Aorta (tissue), 5 donors: ENCODE measurements around the gene EIF3L. TPM values are rescaled to one million over a fixed set of nuclear protein-coding genes. Genes with fewer than 3 reads are reported as not detected.

Experiments
- ATAC-seq: fragments of 200-7000 bp; cut with Tn5 transposase; one replicate; pipeline ENCODE4 v1.9.1; 2022; ENCODE audit warnings: moderate library complexity; ENCODE audit not compliant: low FRiP score
- DNase-seq, 2 donors: peaks; one replicate each; pipeline ENCODE4 v3.0.0-alpha.2; 2020
- H3K27ac ChIP-seq, 2 donors: one replicate each; pipeline ENCODE4 v1.5.1; 2013; ENCODE audit warnings: low read length in 2 of 2, mild to moderate bottlenecking in 2 of 2, moderate library complexity in 2 of 2, control low read depth in 1 of 2, inconsistent platforms in 1 of 2, low read depth in 1 of 2
- H3K27me3 ChIP-seq, 2 donors: one replicate each; pipeline ENCODE4 v1.6.1; 2013; ENCODE audit warnings: control low read depth in 1 of 2, low read length in 1 of 2, mild to moderate bottlenecking in 1 of 2, moderate library complexity in 1 of 2; ENCODE audit not compliant: insufficient read depth in 2 of 2, control insufficient read depth in 1 of 2
- H3K36me3 ChIP-seq, 2 donors: one replicate each; pipeline ENCODE4 v1.6.1; 2013; ENCODE audit warnings: control low read depth in 1 of 2, low read length in 1 of 2, mild to moderate bottlenecking in 1 of 2; ENCODE audit not compliant: insufficient read depth in 2 of 2, control insufficient read depth in 1 of 2
- H3K4me1 ChIP-seq, 2 donors: one replicate each; pipeline ENCODE4 v1.6.1; 2013; ENCODE audit warnings: low read length in 2 of 2, control low read depth in 1 of 2, mild to moderate bottlenecking in 1 of 2, moderate library complexity in 1 of 2; ENCODE audit not compliant: insufficient read depth in 2 of 2, control insufficient read depth in 1 of 2
- H3K4me3 ChIP-seq, 2 donors: one replicate each; pipeline ENCODE4 v1.5.1; 2013; ENCODE audit warnings: low read length in 2 of 2, control low read depth in 1 of 2, mild to moderate bottlenecking in 1 of 2
- H3K9me3 ChIP-seq: one replicate; pipeline ENCODE4 v1.6.1; 2013; ENCODE audit warnings: mild to moderate bottlenecking, low read length; ENCODE audit not compliant: control insufficient read depth
- WGBS, 2 donors: extraction: QIAGEN DNeasy Blood & Tissue Kit; methylation state at CpG; one replicate each; pipeline ENCODE4 v1.1.7; 2013; 5-methylcytosine and 5-hydroxymethylcytosine counted together
- intact Hi-C, 2 donors: fragments of 100-400 bp; cut with DNase I; formaldehyde crosslinking; loops; one replicate each; pipeline versions ENCODE4 v1.14.2 to v1.15.0; 2022
- polyA plus RNA-seq, 2 donors: library from polyadenylated mRNA; stranded (reverse); fragments of 200-250 nt; gene quantifications; one replicate each; pipeline ENCODE4 v1.2.3, GENCODE V29; 2013
- total RNA-seq, 2 donors: library from RNA; stranded (reverse); fragmentation: NEBNext Ultra II Directional; extraction: Animal tissue kit (Norgen Biotek cat#: 25700); gene quantifications; one replicate each; pipeline ENCODE4 v1.2.1, GENCODE V29; 2021
- donor health status: healthy with polysubstance abuse.
- donor health status: Bipolar disorder and iron deficiency.
- donor health status: DM: no; HTN: no; CAD: no.
- donor health status: DM: no; HTN: no; CAD: no.
- donor health status: DM: yes; HTN: yes; CAD: no.

Gene EIF3L
- total and polyA plus RNA-seq, 4 donors, result 276 to 366 (median 331) TPM

DNA sequence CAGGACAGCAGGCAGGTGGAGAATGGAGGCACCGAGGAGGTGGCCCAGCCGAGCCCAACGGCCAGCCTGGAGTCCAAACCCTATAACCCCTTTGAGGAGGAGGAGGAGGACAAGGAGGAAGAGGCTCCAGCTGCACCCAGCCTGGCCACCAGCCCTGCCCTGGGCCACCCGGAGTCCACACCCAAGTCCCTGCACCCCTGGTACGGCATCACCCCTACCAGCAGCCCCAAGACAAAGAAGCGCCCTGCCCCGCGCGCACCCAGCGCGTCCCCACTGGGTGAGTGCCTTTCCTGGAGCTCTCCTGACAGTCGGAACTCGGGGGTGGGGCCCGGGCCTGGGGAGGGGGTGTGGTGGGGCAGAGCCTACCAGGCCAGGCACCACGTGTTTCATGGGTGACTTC is 76.5 kb downstream of the EIF3L start:
- intact Hi-C loops, result no loop called here
- 86 to 93% methylated on average over 15 of the region's 15 CpGs for WGBS, 2 donors
- H3K9me3 ChIP-seq, result no peaks in the 10 kb centered on the region
- H3K27me3 ChIP-seq, result no peaks in the 10 kb centered on the region
- no peak overlapping the region for H3K27ac ChIP-seq
- H3K4me1 ChIP-seq, result no peaks in the 10 kb centered on the region
- ATAC-seq (peak; percentile 8), DNase-seq (no peak)
- H3K4me3 ChIP-seq, result no peak overlapping the region
- peaks cover 0 to 12% of the 10 kb centered on the region in 2 donors for H3K36me3 ChIP-seq

DNA sequence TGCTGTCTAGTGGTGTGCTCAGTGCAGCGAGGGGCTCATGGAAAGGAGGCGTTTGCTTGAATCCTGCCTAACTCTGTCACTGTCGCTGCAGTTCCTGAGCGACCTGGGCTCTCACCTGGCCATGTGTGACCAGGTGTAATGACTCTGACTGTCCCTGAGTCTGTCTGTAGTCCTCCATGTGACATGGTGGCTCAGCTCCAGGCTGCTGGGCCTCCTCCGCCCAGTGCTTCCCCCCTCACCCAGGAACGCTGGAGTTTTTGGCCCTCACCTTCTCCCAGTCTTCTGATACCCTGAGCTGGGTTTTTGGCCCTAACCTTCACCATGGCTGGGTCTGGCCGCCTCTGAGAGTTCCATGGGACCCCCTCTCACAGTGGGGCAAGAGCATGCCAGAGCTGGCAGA is 77.1 kb downstream of the EIF3L start:
- Histone ChIP-seq H3K36me3 (peaks cover 0 to 12% of the 10 kb centered on the region in 2 donors), H3K27ac (no peak overlapping the region)
- WGBS, 2 donors, result 91 to 94% methylated on average over 7 of the region's 7 CpGs

DNA sequence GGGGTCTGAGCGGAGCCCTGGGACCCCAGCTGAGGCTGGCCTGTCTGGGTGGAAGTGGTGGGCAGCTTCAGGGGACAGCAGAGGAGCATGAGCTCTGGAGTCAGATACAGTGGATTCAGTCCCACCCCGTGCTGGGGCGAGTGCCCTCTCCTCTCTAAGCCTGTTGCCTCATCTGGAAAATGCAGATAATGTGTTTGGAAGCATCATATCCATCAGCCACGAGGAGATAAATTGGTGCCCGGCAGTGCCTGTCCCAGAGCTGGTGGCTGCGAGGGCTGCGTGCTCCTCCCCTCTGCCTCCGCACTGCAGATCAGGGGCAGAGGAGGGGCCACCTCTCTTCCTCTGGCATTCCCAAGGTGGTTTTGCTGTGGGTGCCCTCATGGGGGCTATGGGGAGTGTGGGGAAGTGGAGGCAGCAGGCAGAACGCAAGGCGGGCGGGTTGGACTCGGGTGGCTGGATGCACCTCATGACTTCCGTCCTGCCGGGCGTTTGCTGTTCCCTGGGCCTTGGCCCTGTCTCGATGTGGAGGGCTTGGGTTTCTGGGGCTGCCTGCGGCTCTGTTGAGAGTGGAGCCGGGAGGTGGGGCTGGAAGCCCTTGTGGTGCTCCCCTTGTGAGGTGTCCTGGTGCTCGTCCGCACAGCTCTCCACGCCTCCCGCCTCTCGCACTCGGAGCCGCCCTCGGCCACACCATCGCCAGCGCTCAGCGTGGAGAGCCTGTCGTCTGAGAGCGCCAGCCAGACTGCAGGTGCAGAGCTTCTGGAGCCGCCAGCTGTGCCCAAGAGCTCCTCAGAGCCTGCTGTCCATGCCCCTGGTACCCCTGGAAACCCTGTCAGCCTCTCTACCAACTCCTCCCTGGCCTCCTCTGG is 77.8 kb downstream of the EIF3L start:
- no peak for ATAC-seq
- intact Hi-C loops, result no loop called here
- no peaks in the 10 kb centered on the region for H3K27me3 ChIP-seq
- H3K9me3 ChIP-seq, result no peaks in the 10 kb centered on the region
- no peak for DNase-seq
- no peaks in the 10 kb centered on the region for H3K4me1 ChIP-seq
- H3K4me3 ChIP-seq, result no peak overlapping the region
- peaks cover 0 to 8% of the 10 kb centered on the region in 2 donors for H3K36me3 ChIP-seq
- WGBS, 2 donors, result 91 to 94% methylated on average over 32 of the region's 32 CpGs
- no peak overlapping the region for H3K27ac ChIP-seq

More for the DNA sequence above, 77.1 kb downstream of the EIF3L start:
- intact Hi-C loops, result no loop called here
- DNase-seq (no peak), ATAC-seq (no peak)
- no peak overlapping the region for H3K4me3 ChIP-seq
- H3K9me3 ChIP-seq, result no peaks in the 10 kb centered on the region
- H3K4me1 ChIP-seq, result no peaks in the 10 kb centered on the region
- no peaks in the 10 kb centered on the region for H3K27me3 ChIP-seq

DNA sequence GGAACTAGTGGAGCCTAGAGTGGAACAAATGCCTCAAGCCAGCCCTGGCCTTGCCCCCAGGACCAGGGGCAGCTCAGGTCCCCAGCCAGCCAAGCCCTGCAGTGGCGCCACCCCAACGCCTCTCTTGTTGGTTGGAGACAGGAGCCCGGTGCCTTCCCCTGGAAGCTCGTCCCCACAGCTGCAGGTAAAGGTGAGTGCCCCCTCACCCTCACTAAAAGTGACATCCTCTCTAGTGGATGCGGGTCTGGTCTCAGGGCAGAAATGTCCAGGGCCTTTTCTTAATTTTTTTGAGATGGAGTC is 78.4 kb downstream of the EIF3L start:
- H3K27ac ChIP-seq, result no peak overlapping the region
- H3K4me1 ChIP-seq, result no peaks in the 10 kb centered on the region
- intact Hi-C loops, result no loop called here
- ATAC-seq (no peak), DNase-seq (no peak)
- no peak overlapping the region for H3K4me3 ChIP-seq
- no peaks in the 10 kb centered on the region for H3K27me3 ChIP-seq
- H3K36me3 ChIP-seq, result peaks cover 0 to 8% of the 10 kb centered on the region in 2 donors
- H3K9me3 ChIP-seq, result no peaks in the 10 kb centered on the region
- 92 to 96% methylated on average over 5 of the region's 5 CpGs for WGBS, 2 donors

DNA sequence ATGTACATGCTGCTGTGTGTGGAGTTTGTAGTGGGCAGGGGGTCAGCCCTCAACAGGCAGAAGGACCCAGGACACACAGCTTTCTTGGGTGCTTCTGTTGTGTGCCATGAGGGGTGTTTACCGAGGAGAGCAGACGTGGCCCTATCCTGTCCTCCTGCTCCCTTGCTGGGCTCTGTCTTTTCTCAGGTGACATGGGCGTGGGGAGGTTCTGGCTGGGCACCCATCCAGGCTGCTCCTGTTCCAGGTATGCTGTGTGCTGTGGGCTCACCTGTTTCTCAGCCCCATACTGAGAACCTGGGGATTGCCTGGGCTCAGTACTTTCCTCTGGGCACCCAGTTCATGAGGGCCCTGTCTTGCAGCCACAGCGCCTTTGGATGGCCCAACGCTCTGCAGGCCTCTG is 80.2 kb downstream of the EIF3L start:
- H3K36me3 ChIP-seq, result peaks cover 0 to 8% of the 10 kb centered on the region in 2 donors
- H3K27me3 ChIP-seq, result no peaks in the 10 kb centered on the region
- DNase-seq (no peak), ATAC-seq (no peak)
- intact Hi-C loops, result no loop called here
- H3K4me3 ChIP-seq, result no peak overlapping the region
- 93 to 96% methylated on average over 5 of the region's 5 CpGs for WGBS, 2 donors
- no peaks in the 10 kb centered on the region for H3K4me1 ChIP-seq
- no peak overlapping the region for H3K27ac ChIP-seq
- no peaks in the 10 kb centered on the region for H3K9me3 ChIP-seq

DNA sequence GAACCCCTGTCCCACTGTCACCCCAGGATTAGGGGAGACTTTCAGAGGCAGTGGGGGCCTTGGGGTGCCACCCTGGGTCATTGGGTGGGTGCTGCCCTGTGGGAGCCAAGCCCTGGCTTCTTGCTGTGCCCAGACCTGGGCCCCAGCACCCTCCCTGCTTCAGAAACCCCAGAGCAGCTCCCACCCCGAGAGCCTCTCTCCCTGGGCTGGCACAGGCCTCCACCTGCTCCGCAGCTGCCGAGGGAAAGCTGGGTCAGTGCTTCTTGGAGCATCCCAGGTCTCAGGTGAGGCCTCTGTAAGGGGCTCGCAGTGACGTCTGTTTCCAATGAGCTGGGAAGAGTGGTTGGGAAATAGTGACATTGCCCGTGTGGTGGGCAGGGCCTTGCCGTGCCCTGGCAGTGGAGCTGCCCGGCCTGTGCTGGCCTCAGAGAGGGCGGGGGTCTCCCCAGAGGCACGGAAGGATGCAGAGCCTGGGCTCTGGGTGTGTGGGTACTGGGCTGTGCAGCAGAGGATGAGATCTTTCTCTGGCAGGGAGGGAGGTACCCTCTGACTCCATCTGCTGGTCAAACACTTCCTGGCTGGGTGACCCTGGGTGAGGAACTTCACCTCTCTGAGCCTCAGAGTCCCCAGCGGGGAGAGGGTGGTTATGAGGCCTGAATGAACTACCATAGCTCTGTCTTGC is 81.2 kb downstream of the EIF3L start:
- intact Hi-C loops, result loop anchor here (5.0 to 10.0 kb wide), 4 partner anchors 38 to 116 kb away; partner anchors contain the start of gene GALR3 (in 1 of the 2)
- no peak overlapping the region for H3K4me3 ChIP-seq
- H3K4me1 ChIP-seq, result no peaks in the 10 kb centered on the region
- no peak overlapping the region for H3K27ac ChIP-seq
- 61 to 74% methylated on average over 11 of the region's 11 CpGs for WGBS, 2 donors
- no peak for DNase-seq
- ATAC-seq, result no peak
- H3K9me3 ChIP-seq, result no peaks in the 10 kb centered on the region
- peaks cover 0 to 5% of the 10 kb centered on the region in 2 donors for H3K36me3 ChIP-seq
- H3K27me3 ChIP-seq, result no peaks in the 10 kb centered on the region

DNA sequence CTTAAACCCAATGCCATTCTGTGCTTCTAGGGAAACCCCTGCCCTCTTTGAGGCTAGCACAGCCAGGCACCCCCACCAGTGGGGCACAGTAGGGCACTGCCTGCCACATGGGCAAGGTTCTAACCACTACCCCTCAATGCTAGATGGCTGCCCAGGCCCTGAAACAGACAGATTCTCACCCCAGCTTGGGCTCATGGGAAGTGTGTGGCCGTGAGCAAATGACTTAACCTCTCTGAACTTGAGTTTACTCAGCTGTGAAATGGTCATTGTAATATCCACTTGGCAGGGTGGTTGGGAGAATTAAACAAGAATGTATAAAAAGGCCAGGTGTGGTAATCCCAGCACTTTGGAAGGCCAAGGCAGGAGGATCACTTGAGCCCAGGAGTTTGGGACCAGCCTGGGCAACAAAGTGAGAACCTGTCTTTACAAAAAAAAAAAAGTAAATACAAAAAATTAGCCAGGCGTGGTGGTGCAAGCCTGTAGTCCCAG is 81.8 kb downstream of the EIF3L start:
- H3K4me1 ChIP-seq, result no peaks in the 10 kb centered on the region
- ATAC-seq (no peak), DNase-seq (no peak)
- H3K27me3 ChIP-seq, result no peaks in the 10 kb centered on the region
- 81 to 85% methylated on average over 2 of the region's 2 CpGs for WGBS, 2 donors
- intact Hi-C loops, result loop anchor here (5.0 to 10.0 kb wide), 4 partner anchors 39 to 116 kb away; partner anchors contain the start of gene GALR3 (in 1 of the 2)
- peaks cover 0 to 5% of the 10 kb centered on the region in 2 donors for H3K36me3 ChIP-seq
- no peak overlapping the region for H3K27ac ChIP-seq
- no peaks in the 10 kb centered on the region for H3K9me3 ChIP-seq
- H3K4me3 ChIP-seq, result no peak overlapping the region

DNA sequence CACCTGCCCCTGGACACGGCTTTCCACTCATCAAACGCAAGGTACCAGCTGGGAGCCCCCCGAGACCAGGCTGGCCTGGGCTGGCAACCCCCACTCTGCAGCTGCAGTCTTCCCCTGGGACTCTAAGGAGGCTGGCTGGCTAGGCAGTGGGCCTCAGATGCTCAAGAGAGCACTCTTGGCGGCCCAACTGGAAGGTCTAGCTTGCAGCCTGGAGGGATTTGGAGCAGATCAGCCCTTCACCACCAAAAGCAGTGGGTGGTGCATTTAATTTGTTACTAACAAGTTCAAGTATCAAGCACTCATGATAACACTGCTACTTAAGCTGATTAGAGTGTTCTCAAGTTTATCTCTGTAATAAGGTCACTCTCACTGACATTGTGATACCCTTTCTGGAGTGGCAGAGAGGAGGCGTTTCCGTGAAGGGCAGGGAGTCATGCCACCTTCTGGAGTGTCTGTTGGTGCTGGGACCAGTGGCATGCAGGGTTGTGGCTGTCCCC is 82.7 kb downstream of the EIF3L start:
- intact Hi-C loops, result loop anchor here (5.0 to 10.0 kb wide), 4 partner anchors 40 to 117 kb away; partner anchors contain the start of gene GALR3 (in 1 of the 2)
- H3K4me1 ChIP-seq, result no peaks in the 10 kb centered on the region
- H3K36me3 ChIP-seq, result peaks cover 0 to 2% of the 10 kb centered on the region in 2 donors
- WGBS, 2 donors, result 84 to 86% methylated on average over 6 of the region's 6 CpGs
- ATAC-seq, result no peak
- H3K27ac ChIP-seq, result no peak overlapping the region
- H3K9me3 ChIP-seq, result no peaks in the 10 kb centered on the region
- no peak for DNase-seq
- no peak overlapping the region for H3K4me3 ChIP-seq
- H3K27me3 ChIP-seq, result no peaks in the 10 kb centered on the region
